Measurements from ENCODE around the gene NLRC5.
"Not testable (repeated sequence)": the region's sequence is repeated elsewhere in the genome, so short reads cannot be mapped to it uniquely, and the experiment has no call there.

Gene NLRC5

DNA sequence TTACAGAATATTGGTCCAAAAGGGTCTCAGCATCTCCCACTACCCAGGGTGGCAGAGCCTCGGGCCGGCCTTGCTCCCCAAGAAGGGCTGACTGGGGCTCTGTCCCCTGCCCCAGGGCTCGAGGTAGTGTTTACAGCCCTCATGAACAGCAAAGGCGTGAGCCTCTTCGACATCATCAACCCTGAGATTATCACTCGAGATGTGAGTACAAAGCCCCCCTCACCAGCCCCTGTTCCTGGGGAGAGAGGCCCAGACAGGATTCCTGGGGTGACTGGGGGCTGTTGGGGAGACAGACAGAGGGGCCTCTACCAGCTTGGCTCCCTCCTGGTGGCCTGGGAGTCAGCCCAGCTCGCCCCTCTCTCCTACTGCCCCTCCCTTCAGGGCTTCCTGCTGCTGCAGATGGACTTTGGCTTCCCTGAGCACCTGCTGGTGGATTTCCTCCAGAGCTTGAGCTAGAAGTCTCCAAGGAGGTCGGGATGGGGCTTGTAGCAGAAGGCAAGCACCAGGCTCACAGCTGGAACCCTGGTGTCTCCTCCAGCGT lies 6.1 kb upstream of the NLRC5 start:
- DNase-seq (ENCODE audit: low read depth) = no peak
- no peak for TF ChIP-seq CTCF (IDR thresholded peaks at IDR 0.05; ENCODE audit: control insufficient read depth, extremely low read depth, insufficient read depth)

DNA sequence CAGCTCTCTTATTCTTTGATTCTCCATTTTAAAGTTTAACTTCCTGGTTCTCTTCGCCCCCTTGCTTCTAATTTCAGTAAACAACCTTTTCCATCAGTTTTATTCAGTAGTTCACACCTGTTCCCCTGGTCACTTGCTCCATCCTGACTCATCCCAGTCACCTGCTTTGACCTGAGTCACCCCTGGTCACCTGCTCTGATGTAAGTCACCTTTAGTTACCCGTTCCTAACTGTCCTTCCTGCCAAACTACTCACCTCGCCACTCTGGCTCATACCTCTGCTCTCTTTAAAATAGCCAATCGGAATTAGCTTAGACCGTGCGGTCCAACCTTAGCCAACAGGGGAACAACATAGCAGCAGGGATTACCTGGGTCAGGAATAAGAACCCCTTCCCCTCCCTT lies 4.7 kb upstream of the NLRC5 start:
- no peak overlapping the region for H3K4me3 ChIP-seq (ENCODE audit: low read depth, low read length)
- TF ChIP-seq CTCF (IDR thresholded peaks at IDR 0.05; ENCODE audit: control insufficient read depth, extremely low read depth, insufficient read depth) = no peak
- no peak for DNase-seq (ENCODE audit: low read depth)

More for the DNA sequence above, 6.1 kb upstream of the NLRC5 start:
- H3K4me3 ChIP-seq (ENCODE audit: low read depth, low read length) = no peak overlapping the region

GRCh38 chr16:56985288-56985961 lies 3.9 kb upstream of the NLRC5 start:
- TF ChIP-seq CTCF (IDR thresholded peaks at IDR 0.05; ENCODE audit: control insufficient read depth, extremely low read depth, insufficient read depth) = no peak
- H3K4me3 ChIP-seq (ENCODE audit: low read depth, low read length) = no peak overlapping the region
- DNase-seq (ENCODE audit: low read depth) = no peak

GRCh38 chr16:56985962-56986360 lies 3.4 kb upstream of the NLRC5 start:
- DNase-seq (ENCODE audit: low read depth) = no peak
- no peak overlapping the region for H3K4me3 ChIP-seq (ENCODE audit: low read depth, low read length)
- no peak for TF ChIP-seq CTCF (IDR thresholded peaks at IDR 0.05; ENCODE audit: control insufficient read depth, extremely low read depth, insufficient read depth)

DNA sequence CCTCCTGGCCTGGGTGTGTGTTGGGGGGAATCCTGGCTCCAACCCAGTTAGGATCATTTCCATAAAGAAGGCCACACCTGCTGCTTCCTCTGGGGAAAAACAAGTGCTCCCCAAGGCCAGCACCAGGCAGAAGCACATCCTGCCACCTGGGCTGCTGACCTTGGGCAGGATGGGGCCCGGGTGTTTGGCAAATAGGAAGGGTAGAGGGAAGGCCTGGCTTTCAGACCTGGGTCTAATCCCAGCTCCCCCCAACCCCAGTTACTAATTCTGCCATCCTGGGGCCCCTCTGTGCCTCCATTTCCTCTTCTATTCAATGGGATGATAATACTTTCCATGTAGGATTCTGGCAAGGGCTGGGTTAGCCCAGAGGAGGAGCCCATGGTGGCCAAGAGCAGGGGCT lies 3.0 kb upstream of the NLRC5 start:
- no peak overlapping the region for H3K4me3 ChIP-seq (ENCODE audit: low read depth, low read length)
- no peak for TF ChIP-seq CTCF (IDR thresholded peaks at IDR 0.05; ENCODE audit: control insufficient read depth, extremely low read depth, insufficient read depth)
- DNase-seq (ENCODE audit: low read depth) = no peak

DNA sequence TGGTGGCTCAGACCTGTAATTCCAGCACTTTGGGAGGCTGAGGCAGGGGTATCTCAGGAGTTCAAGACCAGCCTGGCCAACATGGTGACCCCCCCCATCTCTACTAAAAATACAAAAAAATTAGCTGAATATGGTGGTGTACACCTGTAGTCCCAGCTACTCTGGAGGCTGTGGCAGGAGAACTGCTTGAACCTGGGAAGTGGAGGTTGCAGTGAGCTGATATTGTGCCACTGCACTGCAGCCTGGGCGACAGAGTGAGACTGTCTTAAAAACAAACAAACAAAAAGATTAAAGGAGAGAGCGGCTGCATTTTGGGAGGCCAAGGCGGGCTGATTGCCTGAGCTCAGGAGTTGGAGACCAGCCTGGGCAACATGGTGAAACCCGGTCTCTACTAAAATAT lies 2.4 kb upstream of the NLRC5 start:
- not testable (repeated sequence) for DNase-seq (ENCODE audit: low read depth); H3K4me3 ChIP-seq (ENCODE audit: low read depth, low read length)

- no peak for DNase-seq (ENCODE audit: low read depth)
- no peak for TF ChIP-seq CTCF (IDR thresholded peaks at IDR 0.05; ENCODE audit: control insufficient read depth, extremely low read depth, insufficient read depth)
- no peak overlapping the region for H3K4me3 ChIP-seq (ENCODE audit: low read depth, low read length)
Observed at GRCh38 chr16:56987692-56988091, 1.7 kb upstream of the NLRC5 start.
